ENCODE data around the gene ZCCHC4.

The ZCCHC4 gene

GRCh38 chr4:25378437-25378743 is 65.8 kb downstream of the ZCCHC4 start:
- Histone ChIP-seq H3K36me3 (ENCODE audit: insufficient read depth, low read length) (peaks cover 23% of the 10 kb centered on the region), H3K27me3 (ENCODE audit: insufficient read depth, low read length) (no peaks in the 10 kb centered on the region), H2AFZ (ENCODE audit: low read length, unreplicated experiment) (no peak overlapping the region), H3K79me2 (ENCODE audit: control insufficient read depth, insufficient read depth, low read length, unreplicated experiment) (peaks cover 30% of the 10 kb centered on the region), H3K4me1 (ENCODE audit: control insufficient read depth, insufficient read depth, low read length, unreplicated experiment) (peaks cover 14% of the 10 kb centered on the region), H3K4me3 (ENCODE audit: low read depth, low read length) (peak overlapping the region; percentile 96), H3K27ac (ENCODE audit: low read depth, low read length) (no peak overlapping the region)

- peaks cover 14% of the 10 kb centered on the region for H3K4me1 ChIP-seq (ENCODE audit: control insufficient read depth, insufficient read depth, low read length, unreplicated experiment)
- no peak overlapping the region for H3K27ac ChIP-seq (ENCODE audit: low read depth, low read length)
- no peaks in the 10 kb centered on the region for H3K27me3 ChIP-seq (ENCODE audit: insufficient read depth, low read length)
- H3K4me3 ChIP-seq (ENCODE audit: low read depth, low read length): no peak overlapping the region; the same call in 1 of the 2 replicates
- peaks cover 30% of the 10 kb centered on the region for H3K79me2 ChIP-seq (ENCODE audit: control insufficient read depth, insufficient read depth, low read length, unreplicated experiment)
- no peak overlapping the region for H2AFZ ChIP-seq (ENCODE audit: low read length, unreplicated experiment)
- peaks cover 30% of the 10 kb centered on the region for H3K36me3 ChIP-seq (ENCODE audit: insufficient read depth, low read length)
Observed at GRCh38 chr4:25379591-25379990, 67.0 kb downstream of the ZCCHC4 start.

DNA sequence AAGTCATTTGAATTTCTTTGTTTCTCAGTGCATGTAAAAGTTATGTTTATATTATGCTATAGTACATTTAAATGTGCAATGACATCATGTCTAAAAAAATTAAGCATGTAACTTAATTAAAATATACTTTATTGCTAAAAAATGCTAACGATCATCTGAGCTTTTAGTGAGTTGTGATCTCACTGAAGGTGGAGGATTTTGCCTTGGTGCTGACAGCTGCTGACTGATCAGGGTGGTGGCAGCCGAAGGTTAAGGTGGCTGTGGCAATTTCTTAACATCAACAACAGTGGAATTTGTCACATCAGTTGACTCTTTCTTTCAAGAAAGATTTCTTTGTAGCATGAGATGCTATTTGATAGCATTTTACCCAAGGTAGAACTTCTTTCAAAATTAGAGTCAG is 71.1 kb downstream of the ZCCHC4 start:
- Histone ChIP-seq H3K36me3 (ENCODE audit: insufficient read depth, low read length) (peaks cover 37% of the 10 kb centered on the region), H3K4me1 (ENCODE audit: control insufficient read depth, insufficient read depth, low read length, unreplicated experiment) (peaks cover 6% of the 10 kb centered on the region), H3K79me2 (ENCODE audit: control insufficient read depth, insufficient read depth, low read length, unreplicated experiment) (peaks cover 15% of the 10 kb centered on the region), H3K27ac (ENCODE audit: low read depth, low read length) (no peak overlapping the region), H2AFZ (ENCODE audit: low read length, unreplicated experiment) (no peak overlapping the region), H3K4me3 (ENCODE audit: low read depth, low read length) (no peak overlapping the region), H3K27me3 (ENCODE audit: insufficient read depth, low read length) (no peaks in the 10 kb centered on the region)

- Histone ChIP-seq H3K27me3 (ENCODE audit: insufficient read depth, low read length) (no peaks in the 10 kb centered on the region), H2AFZ (ENCODE audit: low read length, unreplicated experiment) (no peak overlapping the region), H3K79me2 (ENCODE audit: control insufficient read depth, insufficient read depth, low read length, unreplicated experiment) (no peaks in the 10 kb centered on the region), H3K4me1 (ENCODE audit: control insufficient read depth, insufficient read depth, low read length, unreplicated experiment) (no peaks in the 10 kb centered on the region), H3K36me3 (ENCODE audit: insufficient read depth, low read length) (peaks cover 50% of the 10 kb centered on the region), H3K27ac (ENCODE audit: low read depth, low read length) (no peak overlapping the region), H3K4me3 (ENCODE audit: low read depth, low read length) (no peak overlapping the region)
Observed at GRCh38 chr4:25386926-25387325, 74.4 kb downstream of the ZCCHC4 start.

GRCh38 chr4:25397305-25397704 is 84.7 kb downstream of the ZCCHC4 start:
- H3K4me1 ChIP-seq (ENCODE audit: control insufficient read depth, insufficient read depth, low read length, unreplicated experiment): peaks cover 13% of the 10 kb centered on the region
- H3K4me3 ChIP-seq (ENCODE audit: low read depth, low read length): no peak overlapping the region
- no peak overlapping the region for H2AFZ ChIP-seq (ENCODE audit: low read length, unreplicated experiment)
- H3K27me3 ChIP-seq (ENCODE audit: insufficient read depth, low read length): no peaks in the 10 kb centered on the region
- H3K79me2 ChIP-seq (ENCODE audit: control insufficient read depth, insufficient read depth, low read length, unreplicated experiment): no peaks in the 10 kb centered on the region
- H3K36me3 ChIP-seq (ENCODE audit: insufficient read depth, low read length): peaks cover 60% of the 10 kb centered on the region
- H3K27ac ChIP-seq (ENCODE audit: low read depth, low read length): no peak overlapping the region

- Histone ChIP-seq H3K4me1 (ENCODE audit: control insufficient read depth, insufficient read depth, low read length, unreplicated experiment) (peaks cover 15% of the 10 kb centered on the region), H3K36me3 (ENCODE audit: insufficient read depth, low read length) (peaks cover 57% of the 10 kb centered on the region)
Observed at GRCh38 chr4:25399510-25399909, 86.9 kb downstream of the ZCCHC4 start.

GRCh38 chr4:25401066-25401465 is 88.5 kb downstream of the ZCCHC4 start:
- H3K36me3 ChIP-seq (ENCODE audit: insufficient read depth, low read length): peaks cover 47% of the 10 kb centered on the region
- H3K27me3 ChIP-seq (ENCODE audit: insufficient read depth, low read length): no peaks in the 10 kb centered on the region
- peaks cover 15% of the 10 kb centered on the region for H3K4me1 ChIP-seq (ENCODE audit: control insufficient read depth, insufficient read depth, low read length, unreplicated experiment)
- H3K27ac ChIP-seq (ENCODE audit: low read depth, low read length): no peak overlapping the region
- H3K4me3 ChIP-seq (ENCODE audit: low read depth, low read length): no peak overlapping the region
- H2AFZ ChIP-seq (ENCODE audit: low read length, unreplicated experiment): no peak overlapping the region
- no peaks in the 10 kb centered on the region for H3K79me2 ChIP-seq (ENCODE audit: control insufficient read depth, insufficient read depth, low read length, unreplicated experiment)

More at GRCh38 chr4:25399510-25399909, 86.9 kb downstream of the ZCCHC4 start:
- Histone ChIP-seq H3K4me3 (ENCODE audit: low read depth, low read length) (no peak overlapping the region), H3K79me2 (ENCODE audit: control insufficient read depth, insufficient read depth, low read length, unreplicated experiment) (no peaks in the 10 kb centered on the region), H2AFZ (ENCODE audit: low read length, unreplicated experiment) (no peak overlapping the region), H3K27ac (ENCODE audit: low read depth, low read length) (no peak overlapping the region), H3K27me3 (ENCODE audit: insufficient read depth, low read length) (no peaks in the 10 kb centered on the region)

DNA sequence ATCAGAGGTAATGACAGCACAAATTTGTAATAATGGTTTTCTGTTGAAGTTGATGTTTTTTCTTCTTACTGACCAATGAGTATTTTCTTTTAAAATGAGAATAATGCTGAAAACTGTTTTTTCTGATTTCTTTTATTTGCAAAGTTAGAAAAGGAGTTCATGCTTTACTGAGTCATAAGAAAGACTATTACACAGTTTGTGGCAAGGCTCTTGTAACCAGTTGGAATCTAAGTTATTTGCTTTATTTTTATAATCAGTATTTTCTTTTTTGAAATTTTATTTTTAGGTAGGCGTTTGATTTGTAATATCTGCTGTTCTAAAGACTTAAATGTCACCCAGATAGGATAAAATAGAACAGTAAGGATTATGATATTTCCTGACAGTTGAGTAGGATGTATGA is 89.9 kb downstream of the ZCCHC4 start:
- Histone ChIP-seq H2AFZ (ENCODE audit: low read length, unreplicated experiment) (no peak overlapping the region), H3K27me3 (ENCODE audit: insufficient read depth, low read length) (no peaks in the 10 kb centered on the region), H3K36me3 (ENCODE audit: insufficient read depth, low read length) (peaks cover 37% of the 10 kb centered on the region), H3K4me1 (ENCODE audit: control insufficient read depth, insufficient read depth, low read length, unreplicated experiment) (peaks cover 15% of the 10 kb centered on the region), H3K27ac (ENCODE audit: low read depth, low read length) (0 out of 2 replicates have a peak overlapping the region, but pooled peaks have one; percentile 32), H3K4me3 (ENCODE audit: low read depth, low read length) (no peak overlapping the region), H3K79me2 (ENCODE audit: control insufficient read depth, insufficient read depth, low read length, unreplicated experiment) (no peaks in the 10 kb centered on the region)

GRCh38 chr4:25403699-25404098 is 91.1 kb downstream of the ZCCHC4 start:
- Histone ChIP-seq H3K36me3 (ENCODE audit: insufficient read depth, low read length) (peaks cover 28% of the 10 kb centered on the region), H3K4me1 (ENCODE audit: control insufficient read depth, insufficient read depth, low read length, unreplicated experiment) (peaks cover 15% of the 10 kb centered on the region), H3K4me3 (ENCODE audit: low read depth, low read length) (no peak overlapping the region), H2AFZ (ENCODE audit: low read length, unreplicated experiment) (no peak overlapping the region), H3K27me3 (ENCODE audit: insufficient read depth, low read length) (no peaks in the 10 kb centered on the region), H3K27ac (ENCODE audit: low read depth, low read length) (no peak overlapping the region), H3K79me2 (ENCODE audit: control insufficient read depth, insufficient read depth, low read length, unreplicated experiment) (no peaks in the 10 kb centered on the region)

- no peak overlapping the region for H2AFZ ChIP-seq (ENCODE audit: low read length, unreplicated experiment)
- no peak overlapping the region for H3K27ac ChIP-seq (ENCODE audit: low read depth, low read length)
- H3K36me3 ChIP-seq (ENCODE audit: insufficient read depth, low read length): peaks cover 33% of the 10 kb centered on the region
- H3K27me3 ChIP-seq (ENCODE audit: insufficient read depth, low read length): no peaks in the 10 kb centered on the region
- no peaks in the 10 kb centered on the region for H3K79me2 ChIP-seq (ENCODE audit: control insufficient read depth, insufficient read depth, low read length, unreplicated experiment)
- no peak overlapping the region for H3K4me3 ChIP-seq (ENCODE audit: low read depth, low read length)
- peaks cover 13% of the 10 kb centered on the region for H3K4me1 ChIP-seq (ENCODE audit: control insufficient read depth, insufficient read depth, low read length, unreplicated experiment)
Observed at GRCh38 chr4:25405453-25405852, 92.9 kb downstream of the ZCCHC4 start.

DNA sequence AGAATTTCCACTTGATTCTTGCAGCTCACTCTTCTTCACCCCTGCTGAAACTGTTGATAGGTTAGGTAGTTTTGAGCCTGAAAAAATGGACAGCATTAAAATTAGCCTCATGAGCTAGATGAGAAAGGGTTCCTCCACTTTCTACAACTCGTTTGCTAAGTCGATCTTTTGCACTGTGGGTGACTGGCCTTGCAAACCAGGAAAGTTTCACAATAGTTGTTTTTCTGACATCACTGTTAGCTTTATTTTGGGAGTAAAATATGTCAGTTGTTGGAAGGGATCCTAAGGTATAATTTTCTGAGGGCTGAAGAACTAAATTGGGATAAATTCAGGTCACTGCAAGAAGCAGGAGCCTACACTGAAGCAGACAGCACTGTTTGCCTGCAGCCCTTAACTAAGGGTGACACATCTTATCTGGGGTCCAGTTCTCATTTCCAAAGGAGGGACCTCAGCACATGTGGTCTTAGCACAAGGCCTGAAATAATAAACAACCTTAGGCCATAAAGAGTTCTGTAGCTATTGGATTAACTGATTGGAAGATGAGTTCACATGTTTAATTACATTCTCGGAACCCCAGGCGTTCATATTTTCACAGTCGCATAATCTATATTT is 93.6 kb downstream of the ZCCHC4 start:
- H3K36me3 ChIP-seq (ENCODE audit: insufficient read depth, low read length): peaks cover 33% of the 10 kb centered on the region
- H3K4me3 ChIP-seq (ENCODE audit: low read depth, low read length): no peak overlapping the region
- H3K27ac ChIP-seq (ENCODE audit: low read depth, low read length): no peak overlapping the region
- H2AFZ ChIP-seq (ENCODE audit: low read length, unreplicated experiment): no peak overlapping the region
- no peaks in the 10 kb centered on the region for H3K79me2 ChIP-seq (ENCODE audit: control insufficient read depth, insufficient read depth, low read length, unreplicated experiment)
- H3K4me1 ChIP-seq (ENCODE audit: control insufficient read depth, insufficient read depth, low read length, unreplicated experiment): peaks cover 7% of the 10 kb centered on the region
- no peaks in the 10 kb centered on the region for H3K27me3 ChIP-seq (ENCODE audit: insufficient read depth, low read length)

Data from ACC112 (cell line).